ENCODE results near the gene FLOT1. TPM values are rescaled to one million over a fixed set of nuclear protein-coding genes. Genes with fewer than 3 reads are reported as not detected.
"Not testable (repeated sequence)": the region's sequence is repeated elsewhere in the genome, so short reads cannot be mapped to it uniquely, and the experiment has no call there.

Gene FLOT1
- total RNA-seq, 1 experiment from 2014 or later = 111 TPM

DNA sequence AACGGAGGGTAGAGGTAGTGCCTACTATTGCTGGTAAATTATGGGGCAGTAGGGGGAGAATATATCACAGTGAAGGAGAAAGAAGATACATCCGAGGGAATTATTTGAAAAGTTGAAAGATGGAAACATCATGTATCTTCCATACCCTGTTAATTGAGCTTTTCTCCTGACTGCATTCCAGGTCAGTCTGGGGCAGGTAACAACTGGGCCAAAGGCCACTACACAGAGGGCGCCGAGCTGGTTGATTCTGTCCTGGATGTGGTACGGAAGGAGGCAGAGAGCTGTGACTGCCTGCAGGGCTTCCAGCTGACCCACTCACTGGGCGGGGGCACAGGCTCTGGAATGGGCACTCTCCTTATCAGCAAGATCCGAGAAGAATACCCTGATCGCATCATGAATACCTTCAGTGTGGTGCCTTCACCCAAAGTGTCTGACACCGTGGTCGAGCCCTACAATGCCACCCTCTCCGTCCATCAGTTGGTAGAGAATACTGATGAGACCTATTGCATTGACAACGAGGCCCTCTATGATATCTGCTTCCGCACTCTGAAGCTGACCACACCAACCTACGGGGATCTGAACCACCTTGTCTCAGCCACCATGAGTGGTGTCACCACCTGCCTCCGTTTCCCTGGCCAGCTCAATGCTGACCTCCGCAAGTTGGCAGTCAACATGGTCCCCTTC, 19.2 kb downstream of the FLOT1 start:
- peak overlapping the region; percentile 62 for H3K4me2 ChIP-seq (ENCODE audit: insufficient read depth, insufficient read length, low read length)
- H2BK120ac ChIP-seq (ENCODE audit: low read depth, low read length, poor library complexity, severe bottlenecking); H2BK5ac ChIP-seq (ENCODE audit: insufficient read length, low read length); H3K9me3 Mint-ChIP-seq; H2BK20ac ChIP-seq (ENCODE audit: low read depth, low read length, poor library complexity, severe bottlenecking); H3K4ac ChIP-seq (ENCODE audit: low read depth, low read length); H4K20me1 ChIP-seq (ENCODE audit: control insufficient read depth, insufficient read depth, insufficient read length); H3K56ac ChIP-seq (ENCODE audit: insufficient read length, low read depth, low read length); H3K27me3 Mint-ChIP-seq (ENCODE audit: low read depth); H2AK5ac ChIP-seq (ENCODE audit: insufficient read length, low read length); H4K8ac ChIP-seq (replicated peaks; ENCODE audit: insufficient read length, low read depth, low read length); H3K23ac ChIP-seq (ENCODE audit: insufficient read length, low read depth, low read length); H3K27ac ChIP-seq (ENCODE audit: insufficient read length, low read depth, low read length); H3K9me3 ChIP-seq (ENCODE audit: control insufficient read depth, low read depth, low read length); H3K4me1 ChIP-seq (ENCODE audit: insufficient read depth, low read length); H3K14ac ChIP-seq (ENCODE audit: insufficient read depth, low read length); H4K5ac ChIP-seq (ENCODE audit: insufficient read length, low read depth, low read length); H3K18ac ChIP-seq (ENCODE audit: insufficient read length, low read depth, low read length); H2BK15ac ChIP-seq (ENCODE audit: low read depth, low read length); H3K9ac ChIP-seq (ENCODE audit: extremely low read depth, insufficient read length, low read length); H3K27me3 ChIP-seq (ENCODE audit: insufficient read depth, low read length); H2BK12ac ChIP-seq (ENCODE audit: insufficient read length, low read depth, low read length); H2AFZ ChIP-seq (ENCODE audit: low read length); H3K23me2 ChIP-seq (ENCODE audit: insufficient read length, low read depth, low read length, poor library complexity, severe bottlenecking); H3K79me1 ChIP-seq (ENCODE audit: insufficient read depth, low read depth, low read length, poor library complexity, severe bottlenecking); H3T11ph ChIP-seq (ENCODE audit: low read length); DNase-seq; H4K91ac ChIP-seq (ENCODE audit: insufficient read length, low read depth, low read length): not testable (repeated sequence)
- Mint-ChIP-seq H3K4me3 (peak overlapping the region; percentile 93 to 98), H3K36me3 (ENCODE audit: insufficient read depth in 1 of 3, low read depth in 3 of 3) (peaks cover 45 to 69% (median 58%) of the 10 kb centered on the region in 3 experiments), H3K27ac (peak overlapping the region; percentile 75 to 99 (median 90); a peak in 5 of 7 replicates), H3K4me1 (peaks cover 28 to 43% of the 10 kb centered on the region in 2 experiments)
- no CpG with 5 or more reads among the region's 16 CpGs for WGBS (ENCODE audit: extremely low coverage, insufficient read length, low lambda C conversion rate)
- peaks cover 11% of the 10 kb centered on the region; the same call in 1 of the 2 replicates for H3K79me2 ChIP-seq (ENCODE audit: insufficient read depth, low read length)

Data from H9 (cell line).